ENCODE measurements around the gene WHRN. TPM values are rescaled to one million over a fixed set of nuclear protein-coding genes. Genes with fewer than 3 reads are reported as not detected.
A peak's percentile ranks its signal among the peaks of the same experiment; 100 is the strongest.

Gene WHRN
- total and polyA plus RNA-seq, 2 donors (not counting 1 experiment from before 2014, with no cell fraction given): 19.4 to 95.7 TPM

- ATAC-seq (ENCODE audit: low read depth) (no peak), DNase-seq (no peak)
- no peaks in the 10 kb centered on the region for H3K9me3 Mint-ChIP-seq (ENCODE audit: insufficient read depth)
- Histone ChIP-seq H3K9me3 (ENCODE audit: control extremely low read depth in 1 of 3, control insufficient read depth in 2 of 3, insufficient read depth in 1 of 3, low read length in 2 of 3) (no peaks in the 10 kb centered on the region), H3K9ac (ENCODE audit: low read length) (no peak overlapping the region), H3K27me3 (replicated peaks in 1 of 4; ENCODE audit: control extremely low read depth in 1 of 4, control insufficient read depth in 3 of 4, insufficient read depth in 4 of 4, low read length in 3 of 4) (no peaks in the 10 kb centered on the region), H3K4me2 (replicated peaks; ENCODE audit: low read depth, low read length, poor library complexity, severe bottlenecking) (no peak overlapping the region), H3K36me3 (replicated peaks in 1 of 2; ENCODE audit: control extremely low read depth in 1 of 2, control insufficient read depth in 1 of 2, extremely low read depth in 1 of 2, insufficient read depth in 2 of 2, low read length in 1 of 2) (no peaks in the 10 kb centered on the region), H3K79me2 (ENCODE audit: control insufficient read depth, insufficient read depth, low read length) (no peaks in the 10 kb centered on the region), H3K27ac (ENCODE audit: low read length in 2 of 2) (no peak overlapping the region), H2AFZ (ENCODE audit: insufficient read depth, low read depth, low read length, poor library complexity, severe bottlenecking) (no peak overlapping the region), H4K20me1 (ENCODE audit: control insufficient read depth, insufficient read depth, low read length, poor library complexity, severe bottlenecking) (no peaks in the 10 kb centered on the region), H3K4me3 (ENCODE audit: control extremely low read depth in 1 of 5, extremely low read depth in 1 of 5, insufficient read depth in 1 of 5, low read depth in 2 of 5, low read length in 4 of 5) (no peak overlapping the region), H3K4me1 (ENCODE audit: control insufficient read depth in 2 of 2, insufficient read depth in 2 of 2, low read length in 2 of 2) (no peaks in the 10 kb centered on the region)
- H3K27me3 Mint-ChIP-seq: no peaks in the 10 kb centered on the region
- TF ChIP-seq CTCF (IDR thresholded peaks at IDR 0.05): no peak
- no peak for TF ChIP-seq EZH2 (IDR thresholded peaks at IDR 0.05; ENCODE audit: borderline replicate concordance, insufficient read depth, low read depth, low read length, poor library complexity, severe bottlenecking)
- 86% methylated on average over 2 of the region's 2 CpGs for WGBS (ENCODE audit: insufficient coverage)
- ChIA-PET CTCF (interaction anchor here (1.0 to 2.7 kb wide), 3 partner anchors 8 to 18 kb away, joined by 3 to 15 read pairs (median 4); no protein-coding TSS in a partner anchor), POLR2A (no interaction called here)
- no peak overlapping the region for H3K27ac Mint-ChIP-seq
- no peak overlapping the region for H3K4me3 Mint-ChIP-seq
- no peaks in the 10 kb centered on the region for H3K4me1 Mint-ChIP-seq
- intact Hi-C loops (cut with micrococcal nuclease): no loop called here
Measured at GRCh38 chr9:114416906-114417305, 88.4 kb downstream of the WHRN start.

GRCh38 chr9:114416290-114416689 lies 89.0 kb downstream of the WHRN start:
- CTCF ChIA-PET: interaction anchor here (3.0 kb wide), 1 partner anchor 11 kb away, joined by 20 read pairs; no protein-coding TSS in a partner anchor
- Histone ChIP-seq H3K36me3 (replicated peaks in 1 of 2; ENCODE audit: control extremely low read depth in 1 of 2, control insufficient read depth in 1 of 2, extremely low read depth in 1 of 2, insufficient read depth in 2 of 2, low read length in 1 of 2) (no peaks in the 10 kb centered on the region), H3K4me1 (ENCODE audit: control insufficient read depth in 2 of 2, insufficient read depth in 2 of 2, low read length in 2 of 2) (no peaks in the 10 kb centered on the region), H3K79me2 (ENCODE audit: control insufficient read depth, insufficient read depth, low read length) (no peaks in the 10 kb centered on the region), H3K4me2 (replicated peaks; ENCODE audit: low read depth, low read length, poor library complexity, severe bottlenecking) (no peak overlapping the region), H3K27ac (ENCODE audit: low read length in 2 of 2) (no peak overlapping the region), H3K9me3 (ENCODE audit: control extremely low read depth in 1 of 3, control insufficient read depth in 2 of 3, insufficient read depth in 1 of 3, low read length in 2 of 3) (no peaks in the 10 kb centered on the region), H3K4me3 (ENCODE audit: control extremely low read depth in 1 of 5, extremely low read depth in 1 of 5, insufficient read depth in 1 of 5, low read depth in 2 of 5, low read length in 4 of 5) (no peak overlapping the region), H3K27me3 (replicated peaks in 1 of 4; ENCODE audit: control extremely low read depth in 1 of 4, control insufficient read depth in 3 of 4, insufficient read depth in 4 of 4, low read length in 3 of 4) (no peaks in the 10 kb centered on the region), H2AFZ (ENCODE audit: insufficient read depth, low read depth, low read length, poor library complexity, severe bottlenecking) (no peak overlapping the region), H3K9ac (ENCODE audit: low read length) (no peak overlapping the region), H4K20me1 (ENCODE audit: control insufficient read depth, insufficient read depth, low read length, poor library complexity, severe bottlenecking) (no peaks in the 10 kb centered on the region)
- POLR2A ChIA-PET: interaction anchor here (0.6 kb wide), 1 partner anchor 95 kb away, joined by 4 read pairs; no protein-coding TSS in a partner anchor
- H3K4me3 Mint-ChIP-seq: no peak overlapping the region
- no peaks in the 10 kb centered on the region for H3K27me3 Mint-ChIP-seq
- peak overlapping the region; percentile 4 for H3K27ac Mint-ChIP-seq
- H3K9me3 Mint-ChIP-seq (ENCODE audit: insufficient read depth): no peaks in the 10 kb centered on the region
- TF ChIP-seq CTCF (IDR thresholded peaks at IDR 0.05): no peak
- TF ChIP-seq EZH2 (IDR thresholded peaks at IDR 0.05; ENCODE audit: borderline replicate concordance, insufficient read depth, low read depth, low read length, poor library complexity, severe bottlenecking): no peak
- ATAC-seq (ENCODE audit: low read depth) (no peak), DNase-seq (no peak)
- WGBS (ENCODE audit: insufficient coverage): 80% methylated on average over 2 of the region's 5 CpGs
- intact Hi-C loops (cut with micrococcal nuclease): no loop called here
- H3K4me1 Mint-ChIP-seq: no peaks in the 10 kb centered on the region
